Cardiac atrium fibroblast (primary cell): ENCODE results near the gene RTCB. TPM values are rescaled to one million over a fixed set of nuclear protein-coding genes. Genes with fewer than 3 reads are reported as not detected.

ENCODE experiments used
- total RNA-seq: library from RNA; depleted of rRNA; stranded (reverse); fragments of >200 nt; gene quantifications from 2 replicates; pipeline ENCODE4 v1.2.3, GENCODE V29; 2015

The RTCB gene
- 75.8 and 78.3 TPM in 2 replicates for total RNA-seq

GRCh38 chr22:32411829-32412592 is at the start of gene RTCB:
Gene RTCB (minus strand): TSS chr22:32412247. CDS start chr22:32412156, 91 bp downstream.

GRCh38 chr22:32357567-32357966 is 54.5 kb downstream of the RTCB start, which contains the start of gene RFPL3:
Gene RFPL3 (plus strand): TSS chr22:32357867. CDS start chr22:32358072, 205 bp downstream.

Other genes with a start within 250 kb of the RTCB start
- not detected in 2 replicates for gene RFPL2, start 207.2 kb downstream of the RTCB start, total RNA-seq
- gene SLC5A4, start 156.9 kb downstream of the RTCB start, total RNA-seq = not detected in 2 replicates
- gene RFPL3, start 54.4 kb downstream of the RTCB start, total RNA-seq = not detected in 2 replicates
- gene BPIFC, start 52.2 kb upstream of the RTCB start, total RNA-seq = not detected in 2 replicates
- gene FBXO7, start 62.6 kb upstream of the RTCB start, total RNA-seq = 62.3 and 71.1 TPM in 2 replicates